Loucy (cell line): ENCODE measurements around the gene NIP7.

ENCODE experiments used
- H2AFZ ChIP-seq: fragments of 200-600 bp; sonication (generic); 2 replicates; pipeline ENCODE4 v1.6.0; 2016; ENCODE audit warnings: antibody characterized with exemption, mild to moderate bottlenecking, low read length, moderate library complexity
- H3F3A ChIP-seq: fragments of 200-600 bp; 2 replicates; pipeline ENCODE4 v1.6.0; 2016; ENCODE audit warnings: antibody characterized with exemption, low read depth, mild to moderate bottlenecking
- H3K27me3 ChIP-seq: fragments of 200-600 bp; sonication (generic); 2 replicates; pipeline ENCODE4 v1.6.1; 2014; ENCODE audit warnings: low read length, mild to moderate bottlenecking; ENCODE audit not compliant: insufficient read depth, poor library complexity, severe bottlenecking
- H3K36me3 ChIP-seq: fragments of 200-600 bp; sonication (generic); 2 replicates; pipeline ENCODE4 v1.6.1; 2016; ENCODE audit warnings: low read length; ENCODE audit not compliant: insufficient read depth
- H3K4me1 ChIP-seq: fragments of 200-600 bp; sonication (generic); 2 replicates; pipeline ENCODE4 v1.5.1; 2014; ENCODE audit warnings: low read length, mild to moderate bottlenecking; ENCODE audit not compliant: insufficient read depth, poor library complexity, severe bottlenecking
- H3K4me2 ChIP-seq: fragments of 200-600 bp; sonication (generic); 2 replicates; pipeline ENCODE4 v1.6.0; 2014; ENCODE audit warnings: antibody characterized with exemption, low read length, low read depth, mild to moderate bottlenecking; ENCODE audit not compliant: poor library complexity, severe bottlenecking
- H3K4me3 ChIP-seq: fragments of 200-600 bp; sonication (generic); 2 replicates; pipeline ENCODE4 v1.5.1; 2014; ENCODE audit warnings: low read length, mild to moderate bottlenecking, mixed read lengths; ENCODE audit not compliant: poor library complexity, severe bottlenecking
- H3K79me2 ChIP-seq: fragments of 200-600 bp; sonication (generic); 2 replicates; pipeline ENCODE4 v1.6.1; 2014; ENCODE audit warnings: low read length; ENCODE audit not compliant: insufficient read depth
- H3K9ac ChIP-seq: fragments of 200-600 bp; sonication (generic); 2 replicates; pipeline ENCODE4 v1.6.0; 2014; ENCODE audit warnings: mild to moderate bottlenecking, low read depth, low read length, moderate library complexity; ENCODE audit not compliant: poor library complexity, severe bottlenecking
- H3K9me2 ChIP-seq: fragments of 200-600 bp; sonication (generic); replicated peaks from 2 replicates; pipeline ENCODE4 v1.6.1; 2016; ENCODE audit warnings: low read depth, low read length, mixed read lengths
- H3K9me3 ChIP-seq: fragments of 200-600 bp; sonication (generic); 2 replicates; pipeline ENCODE4 v1.6.1; 2014; ENCODE audit warnings: mild to moderate bottlenecking, antibody characterized with exemption, low read length, low read depth; ENCODE audit not compliant: insufficient read depth
- H4K20me1 ChIP-seq: fragments of 200-600 bp; sonication (generic); 2 replicates; pipeline ENCODE4 v1.6.0; 2014; ENCODE audit warnings: antibody characterized with exemption, low read length, mild to moderate bottlenecking; ENCODE audit not compliant: insufficient read depth, poor library complexity, severe bottlenecking
- EZH2phosphoT487 ChIP-seq: fragments of 200-600 bp; IDR thresholded peaks from 2 replicates; pipeline ENCODE4 v1.6.1; 2018; ENCODE audit warnings: antibody characterized with exemption, mild to moderate bottlenecking, moderate library complexity, borderline replicate concordance
- TF ChIP-seq, protein P1 (sequence below): fragments of 200-600 bp; sonication (generic); conservative IDR thresholded peaks from 2 replicates; pipeline ENCODE4 v1.5.1; 2014; ENCODE audit warnings: mild to moderate bottlenecking, antibody characterized with exemption, low read length

Gene NIP7

GRCh38 chr16:69310653-69311532 is 28.7 kb upstream of the NIP7 start, which contains the start of gene VPS4A:
Gene VPS4A (plus strand): TSS chr16:69311350. CDS start chr16:69311512, 162 bp downstream.
- peak within 1 kb of the TSS; percentile 84 for H3K9ac ChIP-seq
- no peaks in the 10 kb centered on the region for H3K9me3 ChIP-seq
- TF ChIP-seq, protein P1, sequence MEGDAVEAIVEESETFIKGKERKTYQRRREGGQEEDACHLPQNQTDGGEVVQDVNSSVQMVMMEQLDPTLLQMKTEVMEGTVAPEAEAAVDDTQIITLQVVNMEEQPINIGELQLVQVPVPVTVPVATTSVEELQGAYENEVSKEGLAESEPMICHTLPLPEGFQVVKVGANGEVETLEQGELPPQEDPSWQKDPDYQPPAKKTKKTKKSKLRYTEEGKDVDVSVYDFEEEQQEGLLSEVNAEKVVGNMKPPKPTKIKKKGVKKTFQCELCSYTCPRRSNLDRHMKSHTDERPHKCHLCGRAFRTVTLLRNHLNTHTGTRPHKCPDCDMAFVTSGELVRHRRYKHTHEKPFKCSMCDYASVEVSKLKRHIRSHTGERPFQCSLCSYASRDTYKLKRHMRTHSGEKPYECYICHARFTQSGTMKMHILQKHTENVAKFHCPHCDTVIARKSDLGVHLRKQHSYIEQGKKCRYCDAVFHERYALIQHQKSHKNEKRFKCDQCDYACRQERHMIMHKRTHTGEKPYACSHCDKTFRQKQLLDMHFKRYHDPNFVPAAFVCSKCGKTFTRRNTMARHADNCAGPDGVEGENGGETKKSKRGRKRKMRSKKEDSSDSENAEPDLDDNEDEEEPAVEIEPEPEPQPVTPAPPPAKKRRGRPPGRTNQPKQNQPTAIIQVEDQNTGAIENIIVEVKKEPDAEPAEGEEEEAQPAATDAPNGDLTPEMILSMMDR, result peak; percentile 59
- no peak for TF ChIP-seq EZH2phosphoT487
- no peaks in the 10 kb centered on the region for H3K9me2 ChIP-seq
- peaks cover 6% of the 10 kb centered on the region for H3K4me1 ChIP-seq
- no peaks in the 10 kb centered on the region for H3K27me3 ChIP-seq
- H4K20me1 ChIP-seq, result peaks cover 26% of the 10 kb centered on the region
- H3K4me2 ChIP-seq, result peak within 1 kb of the TSS; percentile 99
- H3K79me2 ChIP-seq, result peaks cover 44% of the 10 kb centered on the region
- peak within 1 kb of the TSS; percentile 99 for H2AFZ ChIP-seq
- H3K36me3 ChIP-seq, result peaks cover 4% of the 10 kb centered on the region; the same call in 1 of the 2 replicates
- peak within 1 kb of the TSS; percentile 88 for H3K4me3 ChIP-seq
- H3F3A ChIP-seq, result no peaks in the 10 kb centered on the region

DNA sequence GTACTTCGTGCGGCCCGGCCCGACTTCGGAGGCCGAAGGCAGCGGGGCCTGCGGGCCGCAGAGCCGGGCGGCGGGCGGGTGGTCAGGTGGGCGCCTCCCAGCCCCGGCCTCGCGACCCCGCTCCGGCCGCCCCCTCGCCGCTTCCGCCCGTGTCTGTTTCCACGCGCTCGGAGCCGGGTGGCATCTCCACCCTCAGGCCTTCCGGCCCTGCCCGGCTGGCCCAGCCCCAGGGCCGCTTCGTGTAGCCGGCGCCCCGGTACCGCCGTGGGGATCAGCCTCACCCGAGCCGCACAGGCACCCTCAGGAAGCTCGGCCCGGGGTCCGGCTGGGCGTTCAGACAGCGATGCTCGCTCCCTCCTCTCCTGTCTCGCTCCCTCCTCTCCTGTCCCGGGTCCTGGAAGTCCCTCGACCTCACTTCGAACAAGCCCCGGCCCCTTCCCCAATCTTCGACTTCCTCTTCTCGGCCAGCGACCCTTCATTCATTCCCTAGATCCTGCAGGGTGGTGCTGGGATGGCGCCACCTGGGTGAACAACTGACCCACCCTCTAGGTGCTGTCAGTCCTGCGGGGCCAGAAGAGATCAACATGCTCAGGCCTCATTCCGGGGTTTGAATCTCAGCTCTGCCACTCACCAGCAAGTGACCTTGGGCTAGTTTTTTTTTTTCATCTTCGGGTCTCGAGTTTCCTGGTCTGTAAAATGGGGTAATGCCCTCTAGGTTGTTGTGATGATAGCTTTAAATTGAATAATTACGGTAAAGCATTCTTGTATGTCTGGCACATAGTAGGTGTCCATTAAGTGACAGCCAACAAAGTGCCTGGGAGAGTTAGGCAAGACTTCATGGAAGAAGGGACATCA is 27.8 kb upstream of the NIP7 start:
- peak overlapping the region; percentile 98 for H3K4me2 ChIP-seq
- H3K9me2 ChIP-seq, result no peaks in the 10 kb centered on the region
- peak overlapping the region; percentile 84 for H3K4me3 ChIP-seq
- H3K27me3 ChIP-seq, result no peaks in the 10 kb centered on the region
- H3F3A ChIP-seq, result no peaks in the 10 kb centered on the region
- peak overlapping the region; percentile 84 for H3K9ac ChIP-seq
- peak overlapping the region; percentile 68; the same call in 1 of the 2 replicates for H2AFZ ChIP-seq
- H3K36me3 ChIP-seq, result peaks cover 13% of the 10 kb centered on the region; the same call in 1 of the 2 replicates
- no peak for TF ChIP-seq EZH2phosphoT487
- TF ChIP-seq, protein P1, result peak; percentile 24; the same call in 1 of the 2 replicates
- H3K79me2 ChIP-seq, result peaks cover 52% of the 10 kb centered on the region
- H4K20me1 ChIP-seq, result peaks cover 28% of the 10 kb centered on the region
- H3K4me1 ChIP-seq, result peaks cover 6% of the 10 kb centered on the region
- H3K9me3 ChIP-seq, result no peaks in the 10 kb centered on the region

- H3K36me3 ChIP-seq, result peaks cover 25% of the 10 kb centered on the region; the same call in 1 of the 2 replicates
- TF ChIP-seq EZH2phosphoT487, result no peak
- TF ChIP-seq, protein P1, result no peak
- H3K4me1 ChIP-seq, result peaks cover 6% of the 10 kb centered on the region
- no peaks in the 10 kb centered on the region for H3F3A ChIP-seq
- peak overlapping the region; percentile 98 for H3K4me2 ChIP-seq
- peaks cover 32% of the 10 kb centered on the region for H4K20me1 ChIP-seq
- H3K9ac ChIP-seq, result no peak overlapping the region
- peak overlapping the region; percentile 2 for H3K4me3 ChIP-seq
- H2AFZ ChIP-seq, result no peak overlapping the region
- H3K27me3 ChIP-seq, result no peaks in the 10 kb centered on the region
- H3K9me3 ChIP-seq, result no peaks in the 10 kb centered on the region
- H3K79me2 ChIP-seq, result peaks cover 60% of the 10 kb centered on the region
- H3K9me2 ChIP-seq, result no peaks in the 10 kb centered on the region
Observed at GRCh38 chr16:69313469-69313868, 26.1 kb upstream of the NIP7 start.
